CD14-positive monocyte (primary cell): ENCODE measurements around the gene GPD2. TPM values are rescaled to one million over a fixed set of nuclear protein-coding genes. Genes with fewer than 3 reads are reported as not detected.

Experiments
- DNase-seq, 3 donors: peaks; one replicate each; pipeline ENCODE4 v3.0.0-alpha.2; 2011 to 2022
- H2AFZ ChIP-seq: 2 replicates; pipeline ENCODE4 v1.6.0; 2012; ENCODE audit warnings: mild to moderate bottlenecking, low read depth, low read length, inconsistent platforms; ENCODE audit not compliant: insufficient read depth, poor library complexity, severe bottlenecking
- H3K27ac ChIP-seq, 2 donors: 1 replicate in 1 of 2; 2 replicates in 1 of 2; pipeline ENCODE4 v1.5.1; 2012 to 2013; ENCODE audit warnings: low read length in 2 of 2, control low read depth in 1 of 2, inconsistent platforms in 1 of 2, low read depth in 1 of 2, mild to moderate bottlenecking in 1 of 2
- H3K27me3 ChIP-seq, 2 donors: one replicate each; pipeline versions ENCODE4 v1.6.0 to v1.6.1; 2011 to 2013; ENCODE audit warnings: low read length in 2 of 2; ENCODE audit not compliant: control insufficient read depth in 2 of 2, insufficient read depth in 2 of 2
- H3K36me3 ChIP-seq, 2 donors: replicated peaks in 1 of 2; 1 replicate in 1 of 2; 2 replicates in 1 of 2; pipeline versions ENCODE4 v1.5.1 to v1.6.1; 2012 to 2013; ENCODE audit warnings: low read length in 2 of 2, control low read depth in 1 of 2, inconsistent platforms in 1 of 2, mild to moderate bottlenecking in 1 of 2; ENCODE audit not compliant: insufficient read depth in 2 of 2, control insufficient read depth in 1 of 2
- H3K4me1 ChIP-seq, 2 donors: 1 replicate in 1 of 2; 2 replicates in 1 of 2; pipeline versions ENCODE4 v1.5.1 to v1.6.1; 2012 to 2013; ENCODE audit warnings: low read length in 2 of 2, control low read depth in 1 of 2, inconsistent platforms in 1 of 2, mild to moderate bottlenecking in 1 of 2, moderate library complexity in 1 of 2; ENCODE audit not compliant: insufficient read depth in 2 of 2, control insufficient read depth in 1 of 2
- H3K4me2 ChIP-seq: replicated peaks from 2 replicates; pipeline ENCODE3; 2012; ENCODE audit warnings: low read length, moderate library complexity, mild to moderate bottlenecking; ENCODE audit not compliant: poor library complexity, severe bottlenecking; ENCODE audit errors: extremely low read depth
- H3K4me3 ChIP-seq, 3 experiments: fragments of 200-600 bp in 1 of 3; sonication (generic) in 1 of 3; replicated peaks in 1 of 3; 1 replicate in 2 of 3; 2 replicates in 1 of 3; pipeline ENCODE4 v1.5.1; 2011 to 2013; ENCODE audit warnings: low read length in 3 of 3, mild to moderate bottlenecking in 3 of 3, control low read depth in 2 of 3, low read depth in 2 of 3, inconsistent platforms in 1 of 3, moderate library complexity in 1 of 3
- H3K79me2 ChIP-seq: 2 replicates; pipeline ENCODE4 v1.6.0; 2012; ENCODE audit warnings: mild to moderate bottlenecking, control low read depth, inconsistent platforms, low read length, moderate library complexity; ENCODE audit not compliant: insufficient read depth
- H3K9ac ChIP-seq: 2 replicates; pipeline ENCODE4 v1.6.0; 2017; ENCODE audit warnings: low read length, mild to moderate bottlenecking; ENCODE audit not compliant: insufficient read depth, poor library complexity, severe bottlenecking
- H3K9me3 ChIP-seq, 2 donors: replicated peaks in 1 of 2; 1 replicate in 1 of 2; 2 replicates in 1 of 2; pipeline versions ENCODE4 v1.5.1 to v1.6.1; 2012 to 2013; ENCODE audit warnings: low read length in 2 of 2, control low read depth in 1 of 2; ENCODE audit not compliant: control insufficient read depth in 1 of 2, insufficient read depth in 1 of 2
- H4K20me1 ChIP-seq: 2 replicates; pipeline ENCODE4 v1.6.0; 2012; ENCODE audit warnings: mild to moderate bottlenecking, low read length, control low read depth, moderate library complexity; ENCODE audit not compliant: insufficient read depth
- H3K27ac Mint-ChIP-seq, 7 donors: one replicate each; pipeline ENCODE4 v1.8.0; 2020; ENCODE audit warnings: mild to moderate bottlenecking in 7 of 7, mixed read lengths in 7 of 7, moderate library complexity in 6 of 7, inconsistent platforms in 2 of 7
- H3K27me3 Mint-ChIP-seq, 3 donors: one replicate each; pipeline ENCODE4 v1.8.0; 2021 to 2022; ENCODE audit warnings: low read depth in 3 of 3, mild to moderate bottlenecking in 3 of 3, mixed read lengths in 3 of 3, moderate library complexity in 3 of 3, inconsistent platforms in 1 of 3
- H3K36me3 Mint-ChIP-seq, 2 donors: one replicate each; pipeline ENCODE4 v1.8.0; 2020; ENCODE audit warnings: mixed read lengths in 2 of 2, inconsistent platforms in 1 of 2, mild to moderate bottlenecking in 1 of 2
- H3K4me1 Mint-ChIP-seq: one replicate; pipeline ENCODE4 v1.8.0; 2020; ENCODE audit warnings: mild to moderate bottlenecking, mixed read lengths
- H3K4me3 Mint-ChIP-seq, 2 donors: one replicate each; pipeline ENCODE4 v1.8.0; 2020; ENCODE audit warnings: mild to moderate bottlenecking in 2 of 2, mixed read lengths in 2 of 2, moderate library complexity in 1 of 2
- H3K9me3 Mint-ChIP-seq, 7 donors: one replicate each; pipeline ENCODE4 v1.8.0; 2020 to 2022; ENCODE audit warnings: mixed read lengths in 7 of 7, mild to moderate bottlenecking in 6 of 7, moderate library complexity in 6 of 7, inconsistent platforms in 2 of 7
- CTCF ChIP-seq: fragments of 200-600 bp; IDR thresholded peaks from one replicate; pipeline ENCODE4 v1.8.0; 2022; ENCODE audit warnings: antibody characterized with exemption, mild to moderate bottlenecking
- WGBS: methylation state at CpG from one replicate; pipeline ENCODE4 v1.1.5; 2013; ENCODE audit warnings: missing lambda C conversion rate; ENCODE audit not compliant: insufficient coverage; 5-methylcytosine and 5-hydroxymethylcytosine counted together
- intact Hi-C, 2 donors: fragments of 100-400 bp; cut with micrococcal nuclease; formaldehyde crosslinking; loops; one replicate each; pipeline versions ENCODE4 v1.15.0 to v1.15.1; 2023
- polyA plus RNA-seq, 3 donors: library from polyadenylated mRNA; depleted of rRNA in 1 of 3; unstranded in 2 of 3; stranded (reverse) in 1 of 3; fragments of 300-500 nt in 2 of 3; fragments of >200 nt in 1 of 3; fragmentation: Illumina TruSeq in 2 of 3; gene quantifications; 1 replicate in 2 of 3; 2 replicates in 1 of 3; pipeline ENCODE4 v1.2.3, GENCODE V29; 2012 to 2021

Gene GPD2
- polyA plus RNA-seq, 3 donors: 13.4 to 17.1 (median 14.5) TPM

GRCh38 chr2:156466739-156467405 is 30.7 kb downstream of the GPD2 start:
- Histone ChIP-seq H2AFZ (no peak overlapping the region), H3K9me3 (no peaks in the 10 kb centered on the region), H3K4me1 (peaks cover 61 to 68% of the 10 kb centered on the region in 2 donors), H3K4me3 (no peak overlapping the region), H3K9ac (no peak overlapping the region), H3K4me2 (no peak overlapping the region), H4K20me1 (peaks cover 20% of the 10 kb centered on the region), H3K79me2 (peaks cover 88% of the 10 kb centered on the region), H3K27me3 (no peaks in the 10 kb centered on the region), H3K27ac (peak overlapping the region; percentile 46), H3K36me3 (no peaks in the 10 kb centered on the region)
- WGBS: no CpG with 5 or more reads among the region's 3 CpGs
- intact Hi-C loops: loop anchor here in 1 of 2 donors (10.0 kb wide), 1 partner anchor 132 kb away; the partner anchor contains the start of gene NR4A2
- Mint-ChIP-seq H3K27me3 (no peaks in the 10 kb centered on the region), H3K9me3 (no peaks in the 10 kb centered on the region), H3K36me3 (peaks cover 0 to 9% of the 10 kb centered on the region in 2 donors), H3K4me3 (peak overlapping the region; percentile 62 to 69), H3K27ac (peak overlapping the region; percentile 28 to 96 (median 76)), H3K4me1 (peaks cover 81% of the 10 kb centered on the region)
- TF ChIP-seq CTCF: no peak
- no peak for DNase-seq

GRCh38 chr2:156470975-156471583 is 34.9 kb downstream of the GPD2 start:
- 6% methylated on average over 7 of the region's 8 CpGs for WGBS
- peak overlapping the region; percentile 17 to 61 (median 43) for H3K4me3 ChIP-seq

More at GRCh38 chr2:156470975-156471583, 34.9 kb downstream of the GPD2 start:
- peaks cover 31% of the 10 kb centered on the region for H4K20me1 ChIP-seq
- H3K27me3 Mint-ChIP-seq: no peaks in the 10 kb centered on the region
- H3K4me3 Mint-ChIP-seq: peak overlapping the region; percentile 54 to 58
- intact Hi-C loops: loop anchor here in 1 of 2 donors (5.0 kb wide), 1 partner anchor 34 kb away; the partner anchor contains the start of gene GPD2
- no peak overlapping the region for H3K9ac ChIP-seq
- no peaks in the 10 kb centered on the region for H3K9me3 Mint-ChIP-seq
- H3K27ac Mint-ChIP-seq: peak overlapping the region; percentile 74 to 89 (median 83)
- peaks cover 0 to 3% of the 10 kb centered on the region in 2 donors for H3K36me3 ChIP-seq
- H3K4me1 Mint-ChIP-seq: peaks cover 91% of the 10 kb centered on the region
- peak; percentile 11 to 34 (median 30) for DNase-seq
- H2AFZ ChIP-seq: peak overlapping the region; percentile 69
- peaks cover 35 to 63% of the 10 kb centered on the region in 2 donors for H3K4me1 ChIP-seq
- TF ChIP-seq CTCF: no peak
- no peaks in the 10 kb centered on the region for H3K9me3 ChIP-seq
- peaks cover 97% of the 10 kb centered on the region for H3K79me2 ChIP-seq
- H3K27me3 ChIP-seq: no peaks in the 10 kb centered on the region
- H3K4me2 ChIP-seq: peak overlapping the region; percentile 63
- H3K36me3 Mint-ChIP-seq: peaks cover 0 to 11% of the 10 kb centered on the region in 2 donors
- H3K27ac ChIP-seq: peak overlapping the region in 1 of 2 donors; percentile 81
